Stimulated activated CD8-positive, alpha-beta memory T cell treated with anti-CD3 and anti-CD28 coated beads, Interleukin-15, amount 100 ng/mL, for 48 hours (primary cell): ENCODE data around the gene PYROXD2.

Experiments
- DNase-seq, 2 donors: peaks; one replicate each; pipeline ENCODE4 v3.0.0-alpha.2; 2020; ENCODE audit warnings: low read depth in 2 of 2

The PYROXD2 gene

GRCh38 chr10:98415731-98416119, 743 bp upstream of the PYROXD2 start:
- DNase-seq: no peak

GRCh38 chr10:98414578-98414931, 427 bp downstream of the PYROXD2 start:
- no peak for DNase-seq

- DNase-seq: no peak
Measured at GRCh38 chr10:98411768-98412167, 3.2 kb downstream of the PYROXD2 start.

DNA sequence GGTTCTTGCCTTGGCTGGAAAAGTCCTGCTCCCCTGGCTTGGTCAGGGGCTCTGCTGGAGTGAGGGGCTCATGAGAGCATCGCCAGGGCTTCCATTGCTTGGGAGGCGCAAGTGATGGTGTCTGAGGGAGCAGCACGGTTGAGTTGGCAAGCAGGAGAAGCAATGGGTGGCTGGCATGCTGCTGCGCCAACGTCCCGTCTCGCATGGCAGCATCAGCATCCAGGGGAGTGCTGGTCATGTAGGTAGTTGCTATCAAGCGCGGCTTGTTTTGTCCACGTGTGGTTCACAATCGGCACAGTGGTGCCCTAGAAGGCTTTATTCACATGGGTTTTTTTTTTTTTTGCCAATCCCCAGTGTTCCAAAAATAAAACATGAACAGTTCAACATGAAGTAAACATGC, 3.8 kb downstream of the PYROXD2 start:
- DNase-seq: no peak

DNA sequence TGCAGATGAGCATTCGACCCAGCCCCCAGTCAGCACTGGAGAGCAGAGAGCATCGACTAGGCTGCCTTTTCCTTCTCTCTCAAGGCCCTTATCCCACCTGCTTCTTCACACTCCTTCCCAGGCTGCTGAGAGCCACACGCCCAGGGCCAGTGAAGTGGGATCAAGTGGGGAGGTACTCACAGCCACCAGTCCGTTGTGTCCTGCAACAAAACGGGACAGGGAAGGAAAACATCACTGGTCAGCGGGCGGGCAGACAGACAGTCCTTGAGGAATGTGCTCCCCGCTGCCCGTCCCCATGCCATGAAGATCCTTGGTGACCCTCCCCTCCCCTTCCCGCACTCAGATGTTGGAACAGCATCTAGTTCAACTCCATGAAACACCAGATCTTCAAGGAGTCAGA, 4.2 kb downstream of the PYROXD2 start:
- DNase-seq: no peak

GRCh38 chr10:98410135-98410743, 4.7 kb downstream of the PYROXD2 start:
- DNase-seq: no peak

DNA sequence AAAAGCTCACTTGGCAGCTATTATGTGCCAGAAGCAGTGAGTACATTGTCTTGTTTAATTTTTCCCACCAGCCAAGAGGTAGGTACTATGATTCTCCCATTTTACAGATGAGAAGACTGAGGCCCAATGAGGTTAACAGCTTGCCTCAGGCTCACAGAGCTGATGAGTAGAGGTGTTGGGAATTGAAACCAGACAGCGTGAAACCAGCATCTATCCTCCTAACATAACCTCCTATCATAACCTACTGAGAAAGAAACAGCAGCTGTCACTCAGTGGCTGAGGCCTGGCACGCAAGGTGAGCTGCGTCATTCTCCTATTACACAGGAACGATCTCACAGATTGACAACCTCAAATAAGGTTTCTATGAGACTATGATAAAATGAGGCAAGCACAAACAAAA, 6.2 kb downstream of the PYROXD2 start:
- no peak for DNase-seq

DNA sequence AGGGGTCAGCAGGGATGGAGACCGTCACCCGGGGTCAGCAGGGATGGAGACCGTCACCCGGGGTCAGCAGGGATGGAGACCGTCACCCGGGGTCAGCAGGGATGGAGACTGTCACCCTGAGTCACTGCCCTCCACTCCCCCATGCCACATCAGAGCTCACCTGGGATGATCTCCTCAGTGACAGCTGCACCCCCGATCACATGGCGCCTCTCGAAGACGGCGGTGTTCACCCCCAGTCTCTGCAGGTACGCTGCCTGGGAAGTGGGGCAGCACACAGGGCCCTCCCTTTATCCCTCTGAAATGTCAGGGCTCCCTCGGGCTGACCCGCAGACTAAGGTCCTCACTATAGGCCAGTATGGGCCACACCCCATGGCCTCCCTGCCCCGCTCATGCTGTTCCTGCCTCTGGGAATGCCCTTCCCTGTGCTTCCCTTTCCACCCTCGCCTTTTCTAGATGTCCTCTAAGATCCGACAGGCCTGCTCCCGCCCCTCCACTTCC, 7.2 kb downstream of the PYROXD2 start:
- DNase-seq: no peak

DNA sequence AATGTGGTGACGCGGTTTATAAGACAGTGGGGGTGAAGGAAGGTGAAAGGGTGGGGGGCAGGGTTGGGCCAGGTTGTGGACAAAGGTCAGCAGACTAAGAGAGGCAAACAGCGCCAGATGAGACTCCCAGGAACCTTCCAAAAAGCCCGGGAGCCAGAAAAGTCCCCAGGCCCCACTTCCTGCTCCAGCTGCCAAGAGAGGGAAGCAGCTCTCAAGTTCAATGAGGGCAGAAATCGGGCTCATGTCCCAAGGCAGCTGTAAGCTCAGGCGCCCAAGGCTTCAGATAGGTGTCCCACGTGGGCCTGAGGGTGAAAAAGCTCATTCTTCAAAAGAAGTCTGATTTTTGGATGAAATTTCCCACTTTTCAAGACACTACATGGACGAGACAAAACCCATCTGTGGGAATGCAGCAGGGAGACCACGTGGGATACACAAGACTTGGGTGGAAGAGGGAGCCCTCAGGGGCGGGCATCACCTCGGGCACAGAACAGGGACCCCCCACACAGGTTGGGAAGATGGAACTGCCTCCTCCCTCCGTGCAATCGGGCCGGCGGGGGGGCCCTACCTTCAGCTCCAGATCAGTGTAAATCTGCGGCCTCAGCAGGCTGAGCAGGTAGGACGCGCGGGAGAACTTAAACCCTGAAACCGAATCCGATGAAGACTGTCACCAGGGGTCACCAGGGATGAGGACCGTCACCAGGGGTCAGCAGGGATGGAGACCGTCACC, 7.8 kb downstream of the PYROXD2 start:
- no peak for DNase-seq

DNA sequence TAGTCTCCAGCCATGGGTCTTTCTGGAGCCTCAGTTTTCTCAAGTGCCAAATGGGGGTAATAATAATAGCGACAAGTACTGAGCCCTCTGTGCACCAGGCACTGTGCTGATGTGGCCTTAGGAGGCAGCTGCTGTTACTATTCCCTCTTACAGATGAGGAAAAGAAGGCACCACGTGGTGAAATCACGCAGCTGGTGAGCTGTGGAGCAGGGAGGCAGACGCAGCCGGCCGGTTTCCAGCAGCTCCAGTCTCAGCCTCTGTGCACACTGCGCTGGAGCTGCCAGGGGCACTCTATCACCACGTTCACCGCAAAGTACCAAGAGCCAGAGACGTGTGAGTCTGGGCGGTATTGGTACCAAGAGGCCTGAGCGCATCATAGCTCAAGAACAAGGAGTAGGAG, 9.6 kb downstream of the PYROXD2 start:
- no peak for DNase-seq

GRCh38 chr10:98404571-98405359, 10.2 kb downstream of the PYROXD2 start:
- peak in 1 of 2 donors; percentile 18 for DNase-seq

- DNase-seq: no peak
Measured at GRCh38 chr10:98403812-98404504, 11.0 kb downstream of the PYROXD2 start.

- no peak for DNase-seq
Measured at GRCh38 chr10:98402931-98403718, 11.9 kb downstream of the PYROXD2 start.

DNA sequence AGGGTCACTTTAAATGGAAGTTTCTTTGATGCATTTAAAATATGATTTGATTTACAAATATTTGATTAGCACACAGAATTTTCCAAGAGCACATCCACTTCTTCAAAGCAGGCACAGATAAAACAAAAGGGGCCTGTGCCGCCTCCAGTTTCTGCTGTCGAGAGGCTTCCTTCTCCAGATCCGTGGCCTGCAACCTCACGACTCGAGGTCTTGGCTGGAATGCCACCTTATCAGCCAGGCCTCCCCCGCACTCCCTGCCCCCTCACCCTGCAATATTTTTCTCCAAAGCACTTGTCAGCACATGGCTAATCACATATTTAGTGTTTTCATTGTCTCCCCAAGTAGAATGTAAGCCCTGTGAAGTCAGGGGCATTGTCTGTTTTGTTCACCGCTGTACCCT, 12.5 kb downstream of the PYROXD2 start:
- DNase-seq: no peak

DNA sequence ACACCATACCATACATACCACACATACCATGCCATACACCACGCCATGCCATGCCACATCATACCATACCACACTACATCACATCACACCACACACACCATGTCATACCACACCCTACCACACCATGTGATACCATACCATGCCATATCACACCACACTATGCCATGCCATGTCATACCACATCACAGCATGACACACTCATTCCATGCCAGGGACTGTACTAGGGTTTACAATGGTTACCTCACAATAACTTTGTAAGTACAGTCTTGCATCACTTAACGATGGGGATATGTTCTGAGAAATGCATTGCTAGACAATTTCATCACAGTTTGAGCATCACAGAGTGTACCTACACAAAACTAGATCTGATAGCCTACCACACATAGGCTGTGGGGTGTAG, 14.5 kb downstream of the PYROXD2 start:
- no peak for DNase-seq

- DNase-seq: no peak
Measured at GRCh38 chr10:98399784-98400183, 15.2 kb downstream of the PYROXD2 start.

DNA sequence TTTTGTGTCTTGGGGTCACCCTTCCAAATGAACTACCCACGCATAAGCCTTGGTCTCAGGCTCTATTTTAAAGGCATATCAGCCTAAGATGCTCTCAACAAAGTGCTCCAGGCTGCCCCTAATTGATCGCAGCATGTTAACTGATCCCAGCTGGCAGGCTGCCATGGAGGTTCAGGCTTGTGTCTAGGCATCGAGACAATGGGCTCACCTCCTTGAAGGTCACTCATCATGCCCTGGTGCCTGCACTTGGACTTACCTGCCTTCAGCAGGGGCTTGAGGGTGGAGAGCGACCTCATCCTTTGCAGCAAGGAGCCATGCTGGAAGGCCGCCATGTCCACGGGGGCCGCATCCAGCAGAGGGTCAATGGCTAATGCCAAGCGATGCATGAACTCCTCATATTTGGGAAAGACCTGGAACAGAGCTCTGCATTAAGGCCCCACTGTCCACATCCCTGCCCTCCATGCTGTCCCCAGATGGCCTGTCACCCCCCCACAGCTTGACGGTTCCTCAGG, 17.8 kb downstream of the PYROXD2 start:
- no peak for DNase-seq

GRCh38 chr10:98396096-98397063, 18.6 kb downstream of the PYROXD2 start:
- no peak for DNase-seq

DNA sequence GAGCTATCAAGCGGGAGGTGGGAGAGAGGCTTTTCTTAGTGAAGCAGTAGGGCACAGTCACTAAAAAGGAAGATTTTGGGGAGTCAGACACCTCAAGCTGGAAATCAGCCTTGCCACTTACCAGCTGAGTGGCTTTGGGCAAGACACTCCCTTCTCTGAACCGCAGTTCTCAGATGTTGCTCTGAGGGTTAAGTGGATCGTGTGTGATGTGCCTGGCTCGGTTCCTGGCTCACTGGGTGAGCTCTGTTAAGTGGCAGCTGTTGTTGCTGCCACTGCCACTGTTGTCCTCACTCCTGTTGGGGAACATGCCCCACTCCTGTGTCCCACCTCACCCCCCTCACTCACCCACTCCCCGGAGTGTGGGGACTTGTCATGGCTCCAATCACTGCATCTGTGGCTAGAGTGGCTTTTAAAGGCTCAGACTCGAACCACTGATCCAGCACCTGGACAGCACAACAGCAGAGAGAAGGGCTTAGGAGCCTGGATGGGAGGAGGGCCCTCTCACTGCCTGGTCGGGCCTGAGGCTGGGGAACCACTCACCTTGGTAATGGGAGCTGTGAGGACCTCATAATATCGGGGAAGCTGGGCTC, 20.0 kb downstream of the PYROXD2 start:
- DNase-seq: no peak

- no peak for DNase-seq
Measured at GRCh38 chr10:98391578-98391991, 23.4 kb downstream of the PYROXD2 start.
